Measurements from ENCODE around the gene SPOP.

GRCh38 chr17:49575679-49576087, 102.2 kb downstream of the SPOP start, which contains the start of gene NXPH3:
- peak; percentile 45; the same call in 1 of the 2 replicates for TF ChIP-seq CTCF (conservative IDR thresholded peaks at IDR 0.05; ENCODE audit: low read depth, low read length)
- TF ChIP-seq EZH2 (IDR thresholded peaks at IDR 0.05; ENCODE audit: borderline replicate concordance, low read depth, low read length, poor library complexity, severe bottlenecking), result no peak

Data from A673 (cell line).